Suprapubic skin (tissue), 4 donors: ENCODE results near the gene GFER. TPM values are rescaled to one million over a fixed set of nuclear protein-coding genes. Genes with fewer than 3 reads are reported as not detected.

Source experiments
- DNase-seq, 2 donors: peaks; one replicate each; pipeline ENCODE4 v3.0.0-alpha.2; 2019; ENCODE audit warnings: low spot score in 2 of 2
- H3K27ac ChIP-seq: fragments of 200-600 bp; sonication (generic); one replicate; pipeline ENCODE4 v1.5.1; 2019
- H3K27me3 ChIP-seq: fragments of 200-600 bp; sonication (generic); one replicate; pipeline ENCODE4 v1.5.1; 2019
- H3K36me3 ChIP-seq: fragments of 200-600 bp; sonication (generic); one replicate; pipeline ENCODE4 v1.5.1; 2019
- H3K4me1 ChIP-seq: fragments of 200-600 bp; sonication (generic); one replicate; pipeline ENCODE4 v1.5.1; 2019
- H3K4me3 ChIP-seq: fragments of 200-600 bp; sonication (generic); one replicate; pipeline ENCODE4 v1.5.1; 2019; ENCODE audit warnings: mild to moderate bottlenecking
- H3K9me3 ChIP-seq: fragments of 200-600 bp; sonication (generic); one replicate; pipeline ENCODE4 v1.5.1; 2019
- EP300 ChIP-seq: sonication (generic); formaldehyde crosslinking; IDR thresholded peaks from one replicate; pipeline ENCODE4 v1.6.1; 2017; ENCODE audit warnings: antibody characterized with exemption
- POLR2A ChIP-seq, 2 donors: fragments of 450-650 bp; IDR thresholded peaks; one replicate each; pipeline ENCODE4 v1.6.1; 2017; ENCODE audit warnings: antibody characterized with exemption in 2 of 2, mild to moderate bottlenecking in 2 of 2, moderate library complexity in 2 of 2
- POLR2AphosphoS5 ChIP-seq, 3 donors: sonication (generic); formaldehyde crosslinking; IDR thresholded peaks; one replicate each; pipeline ENCODE4 v1.6.1; 2017; ENCODE audit warnings: antibody characterized with exemption in 3 of 3
- WGBS: methylation state at CpG from one replicate; pipeline ENCODE4 v1.1.5; 2018; 5-methylcytosine and 5-hydroxymethylcytosine counted together
- total RNA-seq, 4 donors: library from RNA; depleted of rRNA; stranded (reverse); fragments of >200 nt; gene quantifications; one replicate each; pipeline ENCODE4 v1.1.0, GENCODE V29; 2016
- TF ChIP-seq, protein P1 (sequence below), 2 donors: fragments of 200-600 bp in 1 of 2; fragments of 450-650 bp in 1 of 2; sonication (generic) in 1 of 2; IDR thresholded peaks; one replicate each; pipeline ENCODE4 v1.5.1; 2016 to 2019; ENCODE audit warnings: antibody characterized with exemption in 2 of 2, mild to moderate bottlenecking in 1 of 2, moderate library complexity in 1 of 2

The GFER gene
- total RNA-seq, 4 donors from 2014 or later = 7.0 to 11.2 (median 9.5) TPM

DNA sequence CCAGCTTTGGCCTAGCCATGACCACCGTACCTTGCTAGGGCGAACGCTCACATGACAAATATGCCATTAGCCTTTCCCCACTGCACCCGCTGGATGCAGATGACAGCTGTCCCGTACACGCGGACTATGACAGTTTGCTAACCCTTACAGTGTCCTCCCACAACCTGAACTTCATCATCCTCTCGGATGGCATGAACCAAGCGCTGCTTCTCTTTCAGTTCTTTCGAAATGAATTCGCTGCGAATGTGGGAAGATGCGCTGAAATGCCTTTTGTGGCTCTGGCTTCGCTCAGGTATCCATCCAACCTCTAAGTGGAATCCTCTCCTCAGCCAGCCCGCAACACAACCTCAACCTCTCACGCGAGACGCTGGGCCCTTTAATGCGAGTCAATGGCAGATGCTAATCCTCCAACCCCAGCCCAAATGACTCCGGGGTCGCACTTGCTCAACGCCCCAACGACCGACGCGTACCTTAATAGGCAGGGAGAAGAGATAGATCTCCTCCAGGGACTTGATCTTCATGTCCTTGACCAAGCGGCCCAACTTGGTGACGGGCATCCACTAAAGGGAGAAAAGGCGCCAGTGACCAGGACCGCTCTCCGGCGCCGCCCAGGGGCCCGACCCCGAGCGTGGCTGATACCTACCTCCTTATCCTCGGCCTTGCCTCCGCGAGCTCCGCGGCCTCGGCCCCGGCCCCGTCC is 20.0 kb upstream of the GFER start:
- H3K27me3 ChIP-seq = no peaks in the 10 kb centered on the region
- 26% methylated on average over 25 of the region's 44 CpGs for WGBS
- peak overlapping the region; percentile 98 for H3K4me3 ChIP-seq
- H3K27ac ChIP-seq = peak overlapping the region; percentile 96
- peaks cover 49% of the 10 kb centered on the region for H3K4me1 ChIP-seq
- no peaks in the 10 kb centered on the region for H3K9me3 ChIP-seq
- no peak for TF ChIP-seq POLR2AphosphoS5 (IDR thresholded peaks at IDR 0.05)
- no peak for TF ChIP-seq POLR2A (IDR thresholded peaks at IDR 0.05)
- no peak for TF ChIP-seq EP300
- TF ChIP-seq, protein P1, sequence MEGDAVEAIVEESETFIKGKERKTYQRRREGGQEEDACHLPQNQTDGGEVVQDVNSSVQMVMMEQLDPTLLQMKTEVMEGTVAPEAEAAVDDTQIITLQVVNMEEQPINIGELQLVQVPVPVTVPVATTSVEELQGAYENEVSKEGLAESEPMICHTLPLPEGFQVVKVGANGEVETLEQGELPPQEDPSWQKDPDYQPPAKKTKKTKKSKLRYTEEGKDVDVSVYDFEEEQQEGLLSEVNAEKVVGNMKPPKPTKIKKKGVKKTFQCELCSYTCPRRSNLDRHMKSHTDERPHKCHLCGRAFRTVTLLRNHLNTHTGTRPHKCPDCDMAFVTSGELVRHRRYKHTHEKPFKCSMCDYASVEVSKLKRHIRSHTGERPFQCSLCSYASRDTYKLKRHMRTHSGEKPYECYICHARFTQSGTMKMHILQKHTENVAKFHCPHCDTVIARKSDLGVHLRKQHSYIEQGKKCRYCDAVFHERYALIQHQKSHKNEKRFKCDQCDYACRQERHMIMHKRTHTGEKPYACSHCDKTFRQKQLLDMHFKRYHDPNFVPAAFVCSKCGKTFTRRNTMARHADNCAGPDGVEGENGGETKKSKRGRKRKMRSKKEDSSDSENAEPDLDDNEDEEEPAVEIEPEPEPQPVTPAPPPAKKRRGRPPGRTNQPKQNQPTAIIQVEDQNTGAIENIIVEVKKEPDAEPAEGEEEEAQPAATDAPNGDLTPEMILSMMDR (IDR thresholded peaks at IDR 0.05) = no peak
- peaks cover 23% of the 10 kb centered on the region for H3K36me3 ChIP-seq
- DNase-seq = no peak

DNA sequence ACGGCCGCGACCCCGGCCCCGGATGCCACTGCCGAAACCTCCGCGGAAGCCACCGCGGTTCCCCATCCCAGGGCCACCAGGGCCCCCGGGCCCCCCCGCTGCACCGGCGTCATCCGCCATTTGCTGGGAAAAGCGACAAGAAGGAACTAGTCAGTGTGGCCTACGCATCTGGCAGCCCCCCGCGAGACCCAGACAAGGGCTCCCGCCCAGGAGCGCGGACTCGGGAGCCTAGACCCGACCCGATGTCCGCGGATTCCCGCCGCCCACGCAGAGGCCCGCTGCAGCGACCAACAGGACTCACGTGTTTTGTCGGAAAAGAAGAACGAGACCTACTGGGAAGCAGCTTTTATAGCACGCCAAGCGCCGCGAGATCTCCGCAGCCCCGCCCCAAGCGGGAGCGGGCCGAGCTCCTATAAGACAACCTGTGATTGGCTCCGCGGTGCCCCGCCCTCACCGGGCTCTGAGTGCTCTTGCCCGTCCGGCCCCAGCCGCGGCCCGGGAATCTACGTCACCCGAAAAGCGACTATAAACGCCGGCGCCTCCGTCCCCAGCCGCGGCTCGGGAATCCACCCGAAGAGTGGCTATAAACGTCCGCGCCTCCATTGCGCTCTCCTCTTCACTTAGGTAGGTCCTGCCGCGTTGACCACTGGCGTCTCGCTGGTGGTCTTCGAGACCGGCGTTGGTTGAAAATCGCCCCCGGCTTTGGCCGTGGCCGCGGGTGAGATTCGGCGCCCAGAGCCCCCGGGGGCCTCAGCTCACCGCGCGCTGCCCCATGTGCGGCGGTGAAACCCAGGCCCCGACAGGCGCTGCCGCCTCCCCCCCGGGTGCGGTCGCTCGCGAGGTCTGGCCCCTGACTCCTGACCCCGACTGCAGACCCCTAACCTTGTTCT is 19.2 kb upstream of the GFER start, which contains the start of gene RPS2:
Gene RPS2 (minus strand): TSS at position 321 of the 890 bp plus-strand sequence. CDS start 201 bp downstream, at position 120.
- no peaks in the 10 kb centered on the region for H3K27me3 ChIP-seq
- H3K4me3 ChIP-seq = peak within 1 kb of the TSS; percentile 98
- H3K4me1 ChIP-seq = peaks cover 46% of the 10 kb centered on the region
- DNase-seq = peak; percentile 99 to 100
- no peaks in the 10 kb centered on the region for H3K9me3 ChIP-seq
- WGBS = 0% methylated on average over 27 of the region's 97 CpGs
- peak within 1 kb of the TSS; percentile 96 for H3K27ac ChIP-seq
- H3K36me3 ChIP-seq = peaks cover 23% of the 10 kb centered on the region
- TF ChIP-seq POLR2A (IDR thresholded peaks at IDR 0.05) (peak; percentile 93 to 94), POLR2AphosphoS5 (IDR thresholded peaks at IDR 0.05) (peak; percentile 96 to 100 (median 99)), EP300 (no peak)
- TF ChIP-seq, protein P1 (IDR thresholded peaks at IDR 0.05) = no peak

DNA sequence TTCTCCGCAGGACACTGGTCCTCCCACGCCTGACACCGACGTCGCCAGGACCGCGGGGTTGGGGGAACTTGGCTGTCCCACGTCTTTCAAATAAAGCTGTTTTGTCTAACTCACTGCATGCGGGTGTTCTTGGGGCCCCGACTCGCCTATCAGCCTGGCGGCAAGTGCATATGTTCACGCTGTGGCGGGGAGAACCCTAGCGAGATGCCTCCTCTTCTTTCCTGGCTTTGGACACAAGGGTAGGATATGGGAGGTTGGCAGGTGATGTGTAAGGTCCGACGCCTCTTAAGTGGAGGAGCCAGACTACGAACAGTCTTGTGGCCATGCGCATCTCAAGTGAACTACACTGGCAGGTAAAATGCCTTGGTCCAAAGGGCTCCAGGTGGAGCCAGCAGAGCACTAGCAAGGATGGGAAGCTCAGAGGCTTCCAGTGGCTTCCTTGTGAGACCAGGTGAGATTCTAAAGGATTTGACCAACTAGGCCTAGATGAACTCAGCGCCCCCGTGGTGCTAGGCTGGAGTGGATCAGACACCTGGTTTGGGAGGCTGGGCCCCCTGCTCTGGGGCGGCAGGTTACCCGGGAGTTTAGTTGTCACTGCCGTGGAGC is 18.5 kb upstream of the GFER start:
- 10% methylated on average over 16 of the region's 24 CpGs for WGBS

DNA sequence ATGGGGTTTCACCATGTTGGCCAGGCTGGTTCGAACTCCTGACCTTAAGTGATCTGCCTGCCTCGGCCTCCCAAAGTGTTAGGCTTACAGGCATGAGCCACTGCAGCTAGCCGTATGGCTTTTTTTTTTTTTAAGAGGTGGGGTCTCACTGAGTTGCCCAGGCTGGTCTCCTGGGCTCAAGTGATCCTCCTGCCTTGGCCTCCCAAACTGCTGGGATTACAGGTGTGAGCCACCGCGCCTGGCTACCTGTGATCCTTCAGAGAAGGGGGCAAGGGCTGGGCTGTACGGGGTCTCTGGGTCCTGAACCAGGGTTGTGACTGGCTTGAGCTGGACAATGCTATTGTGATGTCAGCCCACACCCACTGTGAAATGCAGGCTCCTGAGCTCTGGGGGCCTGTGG is 17.5 kb upstream of the GFER start, which contains the start of gene RNF151:
Gene RNF151 (plus strand): TSS at position 397 of the 400 bp plus-strand sequence. CDS start 26 bp downstream, outside the sequence.
- H3K36me3 ChIP-seq = peaks cover 19% of the 10 kb centered on the region
- H3K4me1 ChIP-seq = peaks cover 37% of the 10 kb centered on the region
- peak within 1 kb of the TSS; percentile 96 for H3K27ac ChIP-seq
- H3K27me3 ChIP-seq = no peaks in the 10 kb centered on the region
- no peaks in the 10 kb centered on the region for H3K9me3 ChIP-seq
- DNase-seq = no peak
- peak within 1 kb of the TSS; percentile 98 for H3K4me3 ChIP-seq
- 97% methylated on average over 5 of the region's 6 CpGs for WGBS
- TF ChIP-seq POLR2AphosphoS5 (IDR thresholded peaks at IDR 0.05) = no peak
- TF ChIP-seq POLR2A (IDR thresholded peaks at IDR 0.05) = no peak
- no peak for TF ChIP-seq EP300
- TF ChIP-seq, protein P1 (IDR thresholded peaks at IDR 0.05) = no peak

More for the DNA sequence above, 18.5 kb upstream of the GFER start:
- no peak for TF ChIP-seq POLR2A (IDR thresholded peaks at IDR 0.05)
- no peak for TF ChIP-seq EP300
- no peak for TF ChIP-seq POLR2AphosphoS5 (IDR thresholded peaks at IDR 0.05)
- TF ChIP-seq, protein P1 (IDR thresholded peaks at IDR 0.05) = no peak
- peak overlapping the region; percentile 98 for H3K4me3 ChIP-seq
- no peaks in the 10 kb centered on the region for H3K9me3 ChIP-seq
- H3K27ac ChIP-seq = peak overlapping the region; percentile 96
- H3K4me1 ChIP-seq = peaks cover 39% of the 10 kb centered on the region
- H3K36me3 ChIP-seq = peaks cover 23% of the 10 kb centered on the region
- DNase-seq = no peak
- no peaks in the 10 kb centered on the region for H3K27me3 ChIP-seq
